K562 (cell line): ENCODE results near the gene PCSK7. TPM values are rescaled to one million over a fixed set of nuclear protein-coding genes. Genes with fewer than 3 reads are reported as not detected.

Experiments used
- BCOR ChIP-seq: fragments of 450-650 bp; IDR thresholded peaks from 2 replicates; pipeline ENCODE4 v1.6.1; 2016
- CCAR2 ChIP-seq: fragments of 200-400 bp; formaldehyde crosslinking; IDR thresholded peaks from 2 replicates; pipeline ENCODE4 v1.6.1; 2017; ENCODE audit warnings: mild to moderate bottlenecking, low read depth, low read length
- CHD7 ChIP-seq: fragments of 200-600 bp; sonication (generic); IDR thresholded peaks from one replicate; pipeline ENCODE4 v1.6.1; 2012; ENCODE audit warnings: mild to moderate bottlenecking, low read depth, low read length, inconsistent platforms
- POLR2G ChIP-seq: fragments of 200-400 bp; formaldehyde crosslinking; IDR thresholded peaks from 2 replicates; pipeline ENCODE4 v1.6.1; 2017; ENCODE audit warnings: low read depth, mild to moderate bottlenecking, antibody characterized with exemption, low read length, moderate library complexity
- POLR2H ChIP-seq: IDR thresholded peaks from 2 replicates; pipeline ENCODE4 v1.6.1; 2016; ENCODE audit warnings: missing genetic modification characterization, low read depth, mild to moderate bottlenecking, control low read depth, missing compliant biosample characterization, moderate library complexity
- RUNX1 ChIP-seq: sonication (generic); IDR thresholded peaks from 2 replicates; pipeline ENCODE4 v1.6.1; 2016; ENCODE audit warnings: antibody characterized with exemption, low read depth
- ZNF766 ChIP-seq: fragments of 200-800 bp; sonication (Bioruptor generic); conservative IDR thresholded peaks from 2 replicates; pipeline ENCODE4 v1.6.1; 2016; ENCODE audit warnings: missing genetic modification characterization, missing compliant biosample characterization
- polyA plus RNA-seq, 8 experiments: library from polyadenylated mRNA; depleted of rRNA in 4 of 8; stranded (reverse) in 5 of 8; unstranded in 3 of 8; fragments of >200 nt; fragmentation: Nextera tagmentation in 2 of 8; fragmentation: Illumina TruSeq in 1 of 8; extraction: Ambion mirVana in 2 of 8; extraction: Trizol in 1 of 8; gene quantifications; 2 replicates each; pipeline versions ENCODE4 v1.2.1 to v1.2.3, GENCODE V29; 2011 to 2014; ENCODE audit warnings: inconsistent platforms in 1 of 8, missing spikeins in 1 of 8
- total RNA-seq, 7 experiments: library from RNA; depleted of rRNA in 6 of 7; stranded (reverse); fragments of >200 nt in 6 of 7; fragmentation: Illumina TruSeq in 2 of 7; extraction: Trizol in 2 of 7; gene quantifications; 2 replicates each; pipeline versions ENCODE4 v1.2.1 to v1.2.3, GENCODE V29; 2011 to 2021; ENCODE audit warnings: low replicate concordance in 1 of 7
- TF ChIP-seq, protein P1 (sequence below): fragments of 450-650 bp; IDR thresholded peaks from 2 replicates; pipeline ENCODE4 v1.6.1; 2018; ENCODE audit not compliant: partially characterized antibody

Gene PCSK7
- total and polyA plus RNA-seq, 9 of the 15 experiments (the other 6 are each of a cell fraction or from before 2014, with no cell fraction given) = 3.1 to 29.2 (median 15.6) TPM

DNA sequence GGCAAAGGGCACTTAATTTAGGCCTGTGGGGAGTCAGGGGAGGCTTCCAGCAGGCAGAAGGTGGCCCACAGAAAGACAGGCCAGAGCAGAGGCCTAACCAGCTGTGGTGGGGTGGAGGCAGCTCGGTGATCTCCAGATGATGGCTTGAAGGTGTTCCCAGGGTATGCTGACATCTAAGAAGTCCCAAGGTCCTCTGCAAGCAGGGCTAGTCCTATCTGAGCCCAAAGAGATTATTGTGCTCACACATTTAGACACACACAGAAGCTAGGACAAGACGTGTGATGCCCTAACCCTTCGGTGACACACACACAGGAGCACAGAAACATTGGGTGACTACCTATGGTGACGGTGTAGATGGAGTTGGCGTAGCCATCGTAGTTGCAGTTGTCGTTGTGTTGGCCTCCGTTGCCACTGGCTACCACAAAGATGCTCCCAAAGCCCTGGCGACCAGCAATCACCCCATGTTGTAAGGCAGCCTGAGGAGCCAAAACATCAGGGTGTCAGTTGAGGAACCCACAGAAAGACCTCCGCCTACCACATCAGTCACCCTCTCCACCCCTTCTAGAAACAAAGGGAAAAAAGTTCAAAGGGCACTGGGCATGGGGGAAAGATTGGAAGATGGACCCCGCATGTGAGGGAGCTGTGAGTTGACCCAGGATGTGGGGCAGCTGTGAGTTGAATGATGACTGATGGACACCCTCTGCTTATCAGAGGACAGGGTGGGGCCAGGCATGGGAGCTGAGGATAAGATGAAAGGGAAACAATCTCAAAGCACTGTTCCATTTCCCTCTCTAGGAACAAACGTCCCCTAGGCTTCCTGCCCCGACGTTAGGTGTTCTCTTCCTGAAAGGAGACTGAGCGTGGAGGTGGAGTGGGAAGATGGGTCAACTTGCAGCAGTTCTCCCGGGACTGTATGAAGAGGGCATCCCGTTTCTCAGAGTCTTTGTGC is 7.9 kb downstream of the PCSK7 start (continued):
- TF ChIP-seq CHD7 = no peak
- no peak for TF ChIP-seq POLR2G
- TF ChIP-seq RUNX1 = peak; percentile 80
- TF ChIP-seq, protein P1, sequence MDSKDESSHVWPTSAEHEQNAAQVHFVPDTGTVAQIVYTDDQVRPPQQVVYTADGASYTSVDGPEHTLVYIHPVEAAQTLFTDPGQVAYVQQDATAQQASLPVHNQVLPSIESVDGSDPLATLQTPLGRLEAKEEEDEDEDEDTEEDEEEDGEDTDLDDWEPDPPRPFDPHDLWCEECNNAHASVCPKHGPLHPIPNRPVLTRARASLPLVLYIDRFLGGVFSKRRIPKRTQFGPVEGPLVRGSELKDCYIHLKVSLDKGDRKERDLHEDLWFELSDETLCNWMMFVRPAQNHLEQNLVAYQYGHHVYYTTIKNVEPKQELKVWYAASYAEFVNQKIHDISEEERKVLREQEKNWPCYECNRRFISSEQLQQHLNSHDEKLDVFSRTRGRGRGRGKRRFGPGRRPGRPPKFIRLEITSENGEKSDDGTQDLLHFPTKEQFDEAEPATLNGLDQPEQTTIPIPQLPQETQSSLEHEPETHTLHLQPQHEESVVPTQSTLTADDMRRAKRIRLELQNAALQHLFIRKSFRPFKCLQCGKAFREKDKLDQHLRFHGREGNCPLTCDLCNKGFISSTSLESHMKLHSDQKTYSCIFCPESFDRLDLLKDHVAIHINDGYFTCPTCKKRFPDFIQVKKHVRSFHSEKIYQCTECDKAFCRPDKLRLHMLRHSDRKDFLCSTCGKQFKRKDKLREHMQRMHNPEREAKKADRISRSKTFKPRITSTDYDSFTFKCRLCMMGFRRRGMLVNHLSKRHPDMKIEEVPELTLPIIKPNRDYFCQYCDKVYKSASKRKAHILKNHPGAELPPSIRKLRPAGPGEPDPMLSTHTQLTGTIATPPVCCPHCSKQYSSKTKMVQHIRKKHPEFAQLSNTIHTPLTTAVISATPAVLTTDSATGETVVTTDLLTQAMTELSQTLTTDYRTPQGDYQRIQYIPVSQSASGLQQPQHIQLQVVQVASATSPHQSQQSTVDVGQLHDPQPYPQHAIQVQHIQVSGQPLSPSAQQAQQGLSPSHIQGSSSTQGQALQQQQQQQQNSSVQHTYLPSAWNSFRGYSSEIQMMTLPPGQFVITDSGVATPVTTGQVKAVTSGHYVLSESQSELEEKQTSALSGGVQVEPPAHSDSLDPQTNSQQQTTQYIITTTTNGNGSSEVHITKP = peak; percentile 67
- peak; percentile 75; the same call in 1 of the 2 replicates for TF ChIP-seq ZNF766
- peak; percentile 60; the same call in 1 of the 2 replicates for TF ChIP-seq BCOR
- no peak for TF ChIP-seq POLR2H (tag)
- TF ChIP-seq CCAR2 = no peak
